Breast epithelium (tissue), 4 donors: ENCODE results near the gene ABCA1. TPM values are rescaled to one million over a fixed set of nuclear protein-coding genes. Genes with fewer than 3 reads are reported as not detected.

ENCODE experiments used
- DNase-seq, 2 donors: peaks; one replicate each; pipeline ENCODE4 v3.0.0-alpha.2; 2019; ENCODE audit warnings: low spot score in 2 of 2
- H3K27ac ChIP-seq, 2 donors: fragments of 200-600 bp; sonication (generic) in 1 of 2; one replicate each; pipeline ENCODE4 v1.5.1; 2016 to 2019; ENCODE audit warnings: mild to moderate bottlenecking in 1 of 2
- H3K27me3 ChIP-seq, 2 donors: fragments of 200-600 bp; sonication (generic) in 1 of 2; one replicate each; pipeline versions ENCODE4 v1.5.1 to v1.6.0; 2017 to 2019; ENCODE audit warnings: control low read depth in 1 of 2, mild to moderate bottlenecking in 1 of 2
- H3K36me3 ChIP-seq: fragments of 200-600 bp; one replicate; pipeline ENCODE4 v1.5.1; 2019
- H3K4me1 ChIP-seq, 2 donors: fragments of 200-600 bp; sonication (generic); one replicate each; pipeline ENCODE4 v1.5.1; 2016 to 2019; ENCODE audit warnings: control low read depth in 1 of 2
- H3K4me3 ChIP-seq, 3 donors: fragments of 200-600 bp; sonication (generic); 1 replicate in 2 of 3; 2 replicates in 1 of 3; pipeline ENCODE4 v1.5.1; 2016 to 2019; ENCODE audit warnings: mild to moderate bottlenecking in 3 of 3, moderate library complexity in 2 of 3
- H3K9me3 ChIP-seq, 2 donors: fragments of 200-600 bp; sonication (generic) in 1 of 2; one replicate each; pipeline ENCODE4 v1.5.1; 2016 to 2019; ENCODE audit warnings: control low read depth in 1 of 2
- POLR2A ChIP-seq: fragments of 450-650 bp; IDR thresholded peaks from one replicate; pipeline ENCODE4 v1.6.1; 2016; ENCODE audit warnings: antibody characterized with exemption, mild to moderate bottlenecking, moderate library complexity
- POLR2AphosphoS5 ChIP-seq, 3 donors: sonication (generic); formaldehyde crosslinking; IDR thresholded peaks; one replicate each; pipeline ENCODE4 v1.6.1; 2017; ENCODE audit warnings: antibody characterized with exemption in 3 of 3
- intact Hi-C: fragments of 100-400 bp; cut with DNase I; formaldehyde crosslinking; loops from one replicate; pipeline ENCODE4 v1.15.1; 2023; ENCODE audit warnings: low total_unique reads
- total RNA-seq, 3 donors: library from RNA; depleted of rRNA; stranded (reverse); fragments of >200 nt; gene quantifications; one replicate each; pipeline ENCODE4 v1.1.0, GENCODE V29; 2016
- TF ChIP-seq, protein P1 (sequence below), 3 donors: fragments of 450-650 bp; IDR thresholded peaks; one replicate each; pipeline ENCODE4 v1.5.1; 2016 to 2017; ENCODE audit warnings: antibody characterized with exemption in 3 of 3, mild to moderate bottlenecking in 3 of 3, moderate library complexity in 3 of 3

ABCA1 gene
- total RNA-seq, 3 donors from 2014 or later: 57.0 to 100 (median 67.8) TPM

DNA sequence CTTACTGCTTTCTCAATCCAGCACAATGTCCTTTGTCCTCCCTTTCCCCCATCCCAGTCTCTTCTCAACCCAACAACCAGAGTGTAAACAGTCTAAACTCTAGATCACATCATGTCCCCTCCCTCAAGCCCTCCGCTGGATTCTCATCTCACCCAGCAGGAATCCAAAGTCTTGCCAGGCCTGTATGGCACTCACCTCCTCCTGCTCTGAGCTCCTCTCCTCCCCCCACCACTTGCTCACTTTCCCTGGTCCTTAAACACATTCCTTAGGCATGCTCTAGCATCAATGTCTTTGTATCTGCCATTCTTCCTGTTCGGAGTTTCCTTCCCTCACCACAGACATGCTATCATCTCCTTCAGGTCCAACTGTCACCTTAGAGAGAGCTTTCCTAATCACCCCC is 85.3 kb downstream of the ABCA1 start:
- H3K36me3 ChIP-seq: no peaks in the 10 kb centered on the region
- no peak for TF ChIP-seq POLR2A
- TF ChIP-seq, protein P1, sequence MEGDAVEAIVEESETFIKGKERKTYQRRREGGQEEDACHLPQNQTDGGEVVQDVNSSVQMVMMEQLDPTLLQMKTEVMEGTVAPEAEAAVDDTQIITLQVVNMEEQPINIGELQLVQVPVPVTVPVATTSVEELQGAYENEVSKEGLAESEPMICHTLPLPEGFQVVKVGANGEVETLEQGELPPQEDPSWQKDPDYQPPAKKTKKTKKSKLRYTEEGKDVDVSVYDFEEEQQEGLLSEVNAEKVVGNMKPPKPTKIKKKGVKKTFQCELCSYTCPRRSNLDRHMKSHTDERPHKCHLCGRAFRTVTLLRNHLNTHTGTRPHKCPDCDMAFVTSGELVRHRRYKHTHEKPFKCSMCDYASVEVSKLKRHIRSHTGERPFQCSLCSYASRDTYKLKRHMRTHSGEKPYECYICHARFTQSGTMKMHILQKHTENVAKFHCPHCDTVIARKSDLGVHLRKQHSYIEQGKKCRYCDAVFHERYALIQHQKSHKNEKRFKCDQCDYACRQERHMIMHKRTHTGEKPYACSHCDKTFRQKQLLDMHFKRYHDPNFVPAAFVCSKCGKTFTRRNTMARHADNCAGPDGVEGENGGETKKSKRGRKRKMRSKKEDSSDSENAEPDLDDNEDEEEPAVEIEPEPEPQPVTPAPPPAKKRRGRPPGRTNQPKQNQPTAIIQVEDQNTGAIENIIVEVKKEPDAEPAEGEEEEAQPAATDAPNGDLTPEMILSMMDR (IDR thresholded peaks at IDR 0.05): no peak
- no peak for TF ChIP-seq POLR2AphosphoS5 (IDR thresholded peaks at IDR 0.05)
- no peak overlapping the region for H3K4me3 ChIP-seq
- intact Hi-C loops: no loop called here
- H3K9me3 ChIP-seq: no peaks in the 10 kb centered on the region
- no peaks in the 10 kb centered on the region for H3K4me1 ChIP-seq
- no peak for DNase-seq
- no peaks in the 10 kb centered on the region for H3K27me3 ChIP-seq
- no peak overlapping the region for H3K27ac ChIP-seq

DNA sequence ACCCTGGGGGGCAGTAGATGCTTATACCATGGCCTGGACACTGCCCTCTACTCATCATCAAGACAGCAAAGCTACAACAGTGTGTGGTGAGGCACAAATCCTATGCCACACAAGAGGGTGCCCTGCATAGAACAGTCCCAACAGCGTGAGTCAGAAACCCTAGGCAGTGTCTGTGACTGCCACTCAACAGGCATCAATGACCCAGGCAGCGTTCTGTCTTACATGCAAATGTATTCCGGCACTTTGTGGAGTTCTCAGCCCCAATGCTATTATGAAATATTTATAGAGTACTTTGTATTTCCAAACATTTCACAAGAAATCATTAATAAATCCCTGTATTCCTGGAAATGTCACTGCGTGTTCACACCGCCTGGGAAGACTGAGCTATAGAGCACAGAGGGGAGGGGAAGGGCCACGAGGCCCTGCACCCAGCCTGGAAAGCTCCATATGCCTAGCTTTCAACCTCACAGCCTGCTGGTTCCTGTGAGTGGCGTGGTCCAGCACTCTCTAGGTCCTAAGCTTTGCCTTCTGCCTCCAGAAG is 86.3 kb downstream of the ABCA1 start:
- Histone ChIP-seq H3K36me3 (no peaks in the 10 kb centered on the region), H3K27ac (no peak overlapping the region), H3K4me1 (no peaks in the 10 kb centered on the region), H3K27me3 (no peaks in the 10 kb centered on the region), H3K9me3 (no peaks in the 10 kb centered on the region), H3K4me3 (no peak overlapping the region)
- intact Hi-C loops: no loop called here
- no peak for DNase-seq
- TF ChIP-seq POLR2A: no peak
- TF ChIP-seq, protein P1 (IDR thresholded peaks at IDR 0.05): no peak
- TF ChIP-seq POLR2AphosphoS5 (IDR thresholded peaks at IDR 0.05): no peak

DNA sequence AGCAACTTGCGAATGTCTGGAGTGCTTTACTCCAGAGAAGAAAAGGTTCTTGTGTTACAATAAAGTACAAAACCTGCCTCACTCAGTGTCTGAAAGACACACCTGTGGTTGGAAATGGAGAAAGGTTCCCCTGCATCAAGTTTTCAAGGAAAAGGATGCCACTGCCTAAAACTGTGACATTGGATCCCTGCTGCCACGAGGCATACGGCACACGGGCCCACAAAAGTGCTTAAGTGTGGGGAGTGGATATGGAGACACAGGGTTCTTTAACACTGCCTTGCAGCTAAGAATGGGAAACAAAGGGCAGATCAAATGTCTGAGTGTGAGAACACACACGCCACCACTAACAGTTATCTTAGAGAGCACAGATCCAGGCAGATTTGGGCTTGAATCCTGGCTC is 89.0 kb downstream of the ABCA1 start:
- DNase-seq: no peak
- TF ChIP-seq POLR2AphosphoS5 (IDR thresholded peaks at IDR 0.05) (no peak), POLR2A (no peak)
- Histone ChIP-seq H3K27me3 (no peaks in the 10 kb centered on the region), H3K9me3 (no peaks in the 10 kb centered on the region), H3K36me3 (no peaks in the 10 kb centered on the region), H3K4me3 (no peak overlapping the region), H3K4me1 (no peaks in the 10 kb centered on the region), H3K27ac (no peak overlapping the region)
- intact Hi-C loops: no loop called here

DNA sequence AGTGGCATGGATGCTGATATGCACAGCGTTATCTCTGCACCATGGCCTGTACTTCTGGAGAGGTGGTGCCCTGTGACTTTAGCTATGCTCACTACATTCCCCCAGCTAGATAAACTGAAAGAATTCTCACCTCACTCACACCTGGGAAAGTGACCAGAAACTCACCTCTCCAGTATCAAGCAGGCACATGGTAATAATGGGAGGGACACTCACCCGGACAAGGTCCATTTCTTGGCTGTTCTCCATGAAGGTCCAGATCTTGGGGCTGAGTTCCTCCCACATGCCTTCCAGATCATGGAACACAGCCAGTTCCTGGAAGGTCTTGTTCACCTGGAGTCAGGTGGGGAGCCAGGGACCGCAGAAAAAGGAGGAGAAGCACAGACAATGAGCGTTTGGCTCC is 91.2 kb downstream of the ABCA1 start:
- Histone ChIP-seq H3K27ac (peak overlapping the region in 1 of 2 donors; percentile 54), H3K36me3 (no peaks in the 10 kb centered on the region)

DNA sequence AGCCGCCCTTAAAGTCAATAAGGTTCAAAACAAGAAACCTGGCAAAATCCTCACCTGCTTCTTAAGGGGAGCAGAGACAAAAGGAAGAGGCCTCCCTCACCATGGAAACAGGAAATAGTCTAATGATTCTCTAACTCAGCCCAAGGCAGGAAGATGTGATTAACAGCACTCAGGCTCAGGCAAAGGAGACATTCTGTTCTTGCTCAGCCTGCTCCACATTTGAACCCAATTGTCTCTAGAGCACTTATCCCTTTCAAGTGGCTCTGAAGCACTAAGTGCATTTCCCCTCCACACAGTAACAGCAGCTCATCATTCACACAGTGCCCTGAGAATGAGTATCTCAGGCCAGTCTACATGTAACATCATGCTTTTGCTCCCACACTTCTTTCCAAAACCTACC is 91.7 kb downstream of the ABCA1 start:
- no peaks in the 10 kb centered on the region for H3K4me1 ChIP-seq
- no peak overlapping the region for H3K4me3 ChIP-seq
- intact Hi-C loops: no loop called here
- TF ChIP-seq, protein P1 (IDR thresholded peaks at IDR 0.05): no peak
- no peak for TF ChIP-seq POLR2A
- no peak for TF ChIP-seq POLR2AphosphoS5 (IDR thresholded peaks at IDR 0.05)
- no peaks in the 10 kb centered on the region for H3K36me3 ChIP-seq
- no peaks in the 10 kb centered on the region for H3K9me3 ChIP-seq
- H3K27me3 ChIP-seq: no peaks in the 10 kb centered on the region
- no peak for DNase-seq
- H3K27ac ChIP-seq: peak overlapping the region; percentile 38 to 54

More for the DNA sequence above, 91.2 kb downstream of the ABCA1 start:
- Histone ChIP-seq H3K27me3 (no peaks in the 10 kb centered on the region), H3K4me3 (no peak overlapping the region), H3K9me3 (no peaks in the 10 kb centered on the region), H3K4me1 (no peaks in the 10 kb centered on the region)
- DNase-seq: no peak
- intact Hi-C loops: no loop called here
- TF ChIP-seq, protein P1 (IDR thresholded peaks at IDR 0.05): no peak
- TF ChIP-seq POLR2AphosphoS5 (IDR thresholded peaks at IDR 0.05) (no peak), POLR2A (no peak)

DNA sequence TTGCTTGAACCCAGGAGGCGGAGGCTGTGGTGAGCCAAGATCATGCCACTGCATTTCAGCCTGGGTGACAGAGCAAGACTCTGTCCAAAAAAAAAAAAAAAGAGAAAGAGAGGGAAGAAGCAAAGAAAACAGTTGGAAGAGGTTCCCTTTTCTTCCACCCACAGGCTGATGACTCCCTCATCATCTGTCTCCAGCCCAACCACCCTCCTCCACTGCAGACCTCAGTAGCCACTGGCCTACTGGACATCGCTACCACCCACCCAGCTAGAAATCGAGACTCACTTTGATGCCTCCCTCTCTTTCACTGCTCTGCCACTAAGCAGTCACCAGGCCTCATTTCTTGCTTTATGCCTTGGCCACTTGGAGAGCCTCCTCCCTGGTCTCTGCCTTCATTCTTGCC is 92.8 kb downstream of the ABCA1 start:
- TF ChIP-seq POLR2AphosphoS5 (IDR thresholded peaks at IDR 0.05) (no peak), POLR2A (no peak)
- TF ChIP-seq, protein P1 (IDR thresholded peaks at IDR 0.05): no peak
- peak overlapping the region; percentile 38 to 54 for H3K27ac ChIP-seq

More for the DNA sequence above, 92.8 kb downstream of the ABCA1 start:
- no peaks in the 10 kb centered on the region for H3K4me1 ChIP-seq
- no peak for DNase-seq
- no peaks in the 10 kb centered on the region for H3K9me3 ChIP-seq
- H3K4me3 ChIP-seq: no peak overlapping the region
- H3K36me3 ChIP-seq: no peaks in the 10 kb centered on the region
- intact Hi-C loops: no loop called here
- H3K27me3 ChIP-seq: no peaks in the 10 kb centered on the region
